ENCODE measurements around the gene LEMD1. TPM values are rescaled to one million over a fixed set of nuclear protein-coding genes. Genes with fewer than 3 reads are reported as not detected.
A peak's percentile ranks its signal among the peaks of the same experiment; 100 is the strongest.

LEMD1 gene
- total RNA-seq, 1 experiment from 2014 or later: 16.7 TPM

DNA sequence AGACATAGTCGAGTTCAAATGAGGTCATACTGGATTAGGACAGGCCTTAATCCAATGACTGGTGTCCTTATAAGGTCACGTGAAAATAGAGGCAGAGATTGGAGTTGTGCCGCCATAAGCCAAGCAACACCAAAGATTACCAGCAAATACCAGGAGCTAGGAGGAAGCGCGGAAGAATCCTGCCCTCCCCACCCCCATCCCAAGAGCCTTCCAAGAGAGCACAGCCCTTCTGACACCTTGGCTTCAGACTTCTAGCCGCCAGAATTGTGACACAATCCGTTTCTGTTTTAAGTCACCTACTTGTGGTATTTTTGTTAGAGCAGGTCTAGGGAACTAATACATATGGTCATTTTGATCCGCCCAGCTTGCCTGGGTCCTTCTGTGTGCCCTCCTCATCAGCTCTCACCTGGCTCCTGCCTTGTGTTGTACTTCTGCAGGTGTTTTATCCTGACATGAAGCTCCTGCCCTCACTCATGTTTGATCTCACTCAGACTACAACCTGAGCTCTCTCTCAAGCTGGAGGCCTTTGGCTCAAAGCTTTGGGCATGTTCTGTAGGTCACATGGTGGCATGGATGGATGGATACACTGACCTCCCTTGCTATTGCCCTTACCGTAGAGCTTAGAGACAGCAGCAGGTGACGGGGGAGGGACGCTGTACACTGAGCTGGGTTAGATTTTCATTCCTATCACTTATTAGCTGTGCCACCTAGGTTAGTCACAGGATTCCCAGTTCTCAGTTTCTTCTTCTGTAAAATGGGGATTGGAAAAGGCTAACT is 89.7 kb downstream of the LEMD1 start:
- TF ChIP-seq, protein P1, sequence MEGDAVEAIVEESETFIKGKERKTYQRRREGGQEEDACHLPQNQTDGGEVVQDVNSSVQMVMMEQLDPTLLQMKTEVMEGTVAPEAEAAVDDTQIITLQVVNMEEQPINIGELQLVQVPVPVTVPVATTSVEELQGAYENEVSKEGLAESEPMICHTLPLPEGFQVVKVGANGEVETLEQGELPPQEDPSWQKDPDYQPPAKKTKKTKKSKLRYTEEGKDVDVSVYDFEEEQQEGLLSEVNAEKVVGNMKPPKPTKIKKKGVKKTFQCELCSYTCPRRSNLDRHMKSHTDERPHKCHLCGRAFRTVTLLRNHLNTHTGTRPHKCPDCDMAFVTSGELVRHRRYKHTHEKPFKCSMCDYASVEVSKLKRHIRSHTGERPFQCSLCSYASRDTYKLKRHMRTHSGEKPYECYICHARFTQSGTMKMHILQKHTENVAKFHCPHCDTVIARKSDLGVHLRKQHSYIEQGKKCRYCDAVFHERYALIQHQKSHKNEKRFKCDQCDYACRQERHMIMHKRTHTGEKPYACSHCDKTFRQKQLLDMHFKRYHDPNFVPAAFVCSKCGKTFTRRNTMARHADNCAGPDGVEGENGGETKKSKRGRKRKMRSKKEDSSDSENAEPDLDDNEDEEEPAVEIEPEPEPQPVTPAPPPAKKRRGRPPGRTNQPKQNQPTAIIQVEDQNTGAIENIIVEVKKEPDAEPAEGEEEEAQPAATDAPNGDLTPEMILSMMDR (conservative IDR thresholded peaks at IDR 0.05): no peak
- no peak for TF ChIP-seq EZH2 (IDR thresholded peaks at IDR 0.05; ENCODE audit: low read depth)
- POLR2A ChIA-PET (ENCODE audit: unreplicated experiment): interaction anchor here (0.6 to 0.7 kb wide), 2 partner anchors 98 to 109 kb away, joined by 4 to 5 read pairs; no protein-coding TSS in a partner anchor

More for the DNA sequence above, 89.7 kb downstream of the LEMD1 start:
- no peak overlapping the region for H3K27ac ChIP-seq
- H3K4me3 ChIP-seq: no peak overlapping the region
- intact Hi-C loops (cut with micrococcal nuclease; ENCODE audit: unreplicated experiment): no loop called here
- CTCF ChIA-PET: interaction anchor here (0.6 to 1.5 kb wide), 2 partner anchors 134 to 153 kb away, joined by 3 to 5 read pairs; no protein-coding TSS in a partner anchor
- H3K36me3 ChIP-seq (ENCODE audit: low read depth): no peaks in the 10 kb centered on the region
- BruUV-seq (replicated peaks): no TSS peak
- DNase-seq: no peak
- no peaks in the 10 kb centered on the region for H4K20me1 ChIP-seq (ENCODE audit: insufficient read depth)
- no peaks in the 10 kb centered on the region for H3K9me2 ChIP-seq (ENCODE audit: insufficient read depth)
- H3K9me3 ChIP-seq (ENCODE audit: insufficient read depth, low read depth): no peaks in the 10 kb centered on the region
- H2AFZ ChIP-seq: no peak overlapping the region
- H3K27me3 ChIP-seq (ENCODE audit: insufficient read depth, low read depth): peaks cover 23% of the 10 kb centered on the region
- no peaks in the 10 kb centered on the region for H3K4me1 ChIP-seq (replicated peaks; ENCODE audit: insufficient read depth)
- H3K4me2 ChIP-seq: no peak overlapping the region
- no peaks in the 10 kb centered on the region for H3K79me2 ChIP-seq (ENCODE audit: low read depth)
- no peaks in the 10 kb centered on the region for H3F3A ChIP-seq (ENCODE audit: insufficient read depth, low read depth)

Small RNA genes lying within 50 kb of the gene (microRNA-seq; reads per million reads assigned to microRNA genes)
- 781 reads per million, percentile 73 among the genes with 10 or more reads in this experiment for gene MIR135B (ENCODE audit: borderline number of aligned reads, borderline replicate concordance)

Other genes with a start within 250 kb of the LEMD1 start
- 8.1 and 10.5 TPM in 2 replicates for gene DSTYK, start 210.4 kb downstream of the LEMD1 start, total RNA-seq (2021)
- 0.79 and 0.80 TPM in 2 replicates for gene TMCC2, start 194.1 kb downstream of the LEMD1 start, total RNA-seq (2021)
- 3.8 and 3.9 TPM in 2 replicates for gene NUAK2, start 100.3 kb downstream of the LEMD1 start, total RNA-seq (2021)
- not detected in 2 replicates for gene KLHDC8A, start 65.1 kb downstream of the LEMD1 start, total RNA-seq (2021)
- 12.7 and 13.5 TPM in 2 replicates for gene BLACAT1, start 34.0 kb upstream of the LEMD1 start, total RNA-seq (2021)
- gene CDK18, start 82.6 kb upstream of the LEMD1 start, total RNA-seq (2021): 35.3 and 36.2 TPM in 2 replicates
- gene ELK4, start 210.0 kb upstream of the LEMD1 start, total RNA-seq (2021): 40.3 and 48.1 TPM in 2 replicates

Measured in PC-9 (cell line).